Testis (tissue), 3 donors: ENCODE data around the gene SIK2. TPM values are rescaled to one million over a fixed set of nuclear protein-coding genes. Genes with fewer than 3 reads are reported as not detected.

Experiments used
- DNase-seq: peaks from one replicate; pipeline ENCODE4 v3.0.0-alpha.2; 2019
- H3K27ac ChIP-seq, 2 donors: fragments of 200-600 bp; sonication (generic); one replicate each; pipeline ENCODE4 v1.5.1; 2019
- H3K27me3 ChIP-seq: fragments of 200-600 bp; sonication (generic); one replicate; pipeline ENCODE4 v1.5.1; 2019
- H3K36me3 ChIP-seq: fragments of 200-600 bp; sonication (generic); one replicate; pipeline ENCODE4 v1.5.1; 2017; ENCODE audit warnings: low read depth; ENCODE audit errors: missing control alignments
- H3K4me1 ChIP-seq: fragments of 200-600 bp; sonication (generic); one replicate; pipeline ENCODE4 v1.5.1; 2019
- H3K4me3 ChIP-seq, 2 donors: fragments of 200-600 bp; sonication (generic); one replicate each; pipeline ENCODE4 v1.5.1; 2017 to 2019
- H3K9me3 ChIP-seq: fragments of 200-600 bp; sonication (generic); one replicate; pipeline ENCODE4 v1.5.1; 2017
- CTCF ChIP-seq, 3 experiments: fragments of 450-650 bp in 2 of 3; fragments of 200-600 bp in 1 of 3; sonication (generic) in 1 of 3; IDR thresholded peaks; one replicate each; pipeline ENCODE4 v1.5.1; 2016 to 2019; ENCODE audit warnings: antibody characterized with exemption in 3 of 3, mild to moderate bottlenecking in 2 of 3, moderate library complexity in 1 of 3
- POLR2A ChIP-seq: fragments of 450-650 bp; IDR thresholded peaks from one replicate; pipeline ENCODE4 v1.6.1; 2017; ENCODE audit warnings: antibody characterized with exemption, mild to moderate bottlenecking, moderate library complexity
- WGBS, 2 donors: methylation state at CpG; one replicate each; pipeline ENCODE4 v1.1.5; 2018; 5-methylcytosine and 5-hydroxymethylcytosine counted together
- intact Hi-C: fragments of 100-400 bp; cut with DNase I; formaldehyde crosslinking; loops from one replicate; pipeline ENCODE4 v1.15.1; 2023; ENCODE audit warnings: low total_unique reads
- polyA plus RNA-seq: library from polyadenylated mRNA; stranded (reverse); fragments of 350-450 nt; fragmentation: Illumina TruSeq; extraction: RNeasy Lipid Tissue Mini Kit (QIAGEN cat#74804); gene quantifications from one replicate; pipeline ENCODE4 v1.2.3, GENCODE V29; 2014; ENCODE audit warnings: low read depth, low replicate concordance; ENCODE audit not compliant: insufficient read depth
- total RNA-seq, 2 donors: library from RNA; depleted of rRNA; stranded (reverse); fragments of >200 nt; gene quantifications; one replicate each; pipeline ENCODE4 v1.2.3, GENCODE V29; 2016

Gene SIK2
- total and polyA plus RNA-seq, 3 donors from 2014 or later: 7.6 to 9.8 (median 8.9) TPM

- H3K27me3 ChIP-seq: no peaks in the 10 kb centered on the region
- TF ChIP-seq CTCF (IDR thresholded peaks at IDR 0.05) (no peak), POLR2A (no peak)
- WGBS, 2 donors: 56 to 57% methylated on average over 12 to 19 of the region's 19 CpGs
- H3K27ac ChIP-seq: peak overlapping the region; percentile 79 to 89
- H3K9me3 ChIP-seq: no peaks in the 10 kb centered on the region
- no peak overlapping the region for H3K4me3 ChIP-seq
- no peaks in the 10 kb centered on the region for H3K36me3 ChIP-seq
- H3K4me1 ChIP-seq: peaks cover 69% of the 10 kb centered on the region
- intact Hi-C loops: no loop called here
- no peak for DNase-seq
These were observed 133.2 kb downstream of the SIK2 start for GRCh38 chr11:111735262-111736116.

- H3K27me3 ChIP-seq: no peaks in the 10 kb centered on the region
- WGBS, 2 donors: 55 to 74% methylated on average over 8 to 11 of the region's 11 CpGs
- intact Hi-C loops: no loop called here
- H3K27ac ChIP-seq: peak overlapping the region; percentile 79 to 89
- H3K9me3 ChIP-seq: no peaks in the 10 kb centered on the region
- TF ChIP-seq POLR2A (no peak), CTCF (IDR thresholded peaks at IDR 0.05) (no peak)
- no peaks in the 10 kb centered on the region for H3K36me3 ChIP-seq
- H3K4me3 ChIP-seq: no peak overlapping the region
- DNase-seq: no peak
- H3K4me1 ChIP-seq: peaks cover 64% of the 10 kb centered on the region
These were observed 133.9 kb downstream of the SIK2 start for GRCh38 chr11:111736181-111736590.

DNA sequence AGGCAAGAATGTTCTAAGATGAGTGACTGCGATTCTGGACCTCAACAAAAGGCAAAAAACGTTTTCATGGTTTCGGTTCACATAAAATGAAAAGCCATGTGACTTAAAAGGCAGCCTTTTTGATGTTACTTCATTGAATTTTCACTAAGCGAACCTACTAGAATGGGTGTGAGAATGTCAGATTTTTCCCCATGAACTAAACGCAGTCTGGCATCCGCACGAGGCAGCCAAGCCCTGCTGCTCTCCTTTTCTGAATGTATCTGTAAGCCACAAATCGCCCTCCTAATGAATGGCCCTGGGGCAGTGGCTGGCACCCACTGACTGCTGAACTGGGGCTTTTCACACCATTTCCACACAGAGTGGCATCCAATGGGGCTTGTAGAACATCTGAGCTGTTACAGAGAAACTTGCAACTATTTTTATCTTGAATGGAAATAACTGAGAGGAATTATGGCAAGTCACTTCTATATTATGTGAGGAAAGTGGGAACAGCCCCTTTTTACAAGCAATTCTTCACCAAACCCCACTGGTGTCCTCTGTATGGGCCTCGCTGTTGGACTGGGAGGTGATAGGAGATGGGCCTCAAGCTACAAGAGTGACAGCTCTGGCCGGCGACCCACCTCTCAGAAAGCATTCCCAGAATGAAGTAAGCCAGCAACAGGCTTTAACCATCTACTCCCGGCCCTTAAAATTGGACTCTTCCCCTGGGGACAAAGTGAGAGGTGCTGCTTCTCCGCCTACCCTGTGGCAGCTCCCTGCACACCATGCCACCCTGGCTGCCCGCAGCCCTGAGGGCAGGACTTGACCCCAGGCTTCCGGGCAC lies 134.6 kb downstream of the SIK2 start:
- Histone ChIP-seq H3K9me3 (no peaks in the 10 kb centered on the region), H3K4me3 (no peak overlapping the region), H3K4me1 (peaks cover 57% of the 10 kb centered on the region), H3K27ac (peak overlapping the region; percentile 79 to 89), H3K36me3 (no peaks in the 10 kb centered on the region), H3K27me3 (no peaks in the 10 kb centered on the region)
- no peak for DNase-seq
- TF ChIP-seq CTCF (IDR thresholded peaks at IDR 0.05): no peak
- no peak for TF ChIP-seq POLR2A
- intact Hi-C loops: no loop called here
- 88 to 91% methylated on average over 14 to 15 of the region's 15 CpGs for WGBS, 2 donors

GRCh38 chr11:111737444-111738210 lies 135.4 kb downstream of the SIK2 start:
- intact Hi-C loops: no loop called here
- TF ChIP-seq CTCF (IDR thresholded peaks at IDR 0.05) (no peak), POLR2A (no peak)
- no peak for DNase-seq
- no peaks in the 10 kb centered on the region for H3K27me3 ChIP-seq
- WGBS, 2 donors: 52 to 55% methylated on average over 8 to 14 of the region's 14 CpGs
- H3K9me3 ChIP-seq: no peaks in the 10 kb centered on the region
- H3K4me1 ChIP-seq: peaks cover 55% of the 10 kb centered on the region
- H3K27ac ChIP-seq: peak overlapping the region; percentile 48 to 89
- H3K36me3 ChIP-seq: no peaks in the 10 kb centered on the region
- H3K4me3 ChIP-seq: no peak overlapping the region
